ENCODE results near the gene SGK1. TPM values are rescaled to one million over a fixed set of nuclear protein-coding genes. Genes with fewer than 3 reads are reported as not detected.

The SGK1 gene
- polyA plus RNA-seq, 1 of the 3 experiments (the other 2 are of a cell fraction): 440 TPM

- peak overlapping the region; percentile 88 for H2AFZ ChIP-seq (ENCODE audit: low read depth)
- CTCF ChIA-PET: interaction anchor here (0.6 to 1.5 kb wide), 6 partner anchors 9 to 506 kb away, joined by 3 to 5 read pairs (median 3); no protein-coding TSS in a partner anchor
Observed at GRCh38 chr6:134316733-134317431, 1.0 kb downstream of the SGK1 start.

GRCh38 chr6:134315974-134316441 is 1.9 kb downstream of the SGK1 start:
- ChIA-PET CTCF (interaction anchor here (0.7 to 1.3 kb wide), 2 partner anchors 507 to 533 kb away, joined by 3 to 5 read pairs; no protein-coding TSS in a partner anchor), POLR2A (no interaction called here)
- Histone ChIP-seq H3F3A (replicated peaks; ENCODE audit: insufficient read depth) (peaks cover 5% of the 10 kb centered on the region), H3K4me2 (peak overlapping the region; percentile 11; the same call in 1 of the 2 replicates), H3K79me2 (ENCODE audit: insufficient read depth) (no peaks in the 10 kb centered on the region), H3K4me3 (ENCODE audit: low read depth in 2 of 2, low read length in 1 of 2) (peak overlapping the region in 1 of 2 experiments; percentile 35; a peak in 1 of 4 replicates), H3K9ac (no peak overlapping the region), H3K27ac (ENCODE audit: low read depth in 2 of 2, low read length in 1 of 2) (no peak overlapping the region), H3K9me2 (no peaks in the 10 kb centered on the region), H4K20me1 (ENCODE audit: insufficient read depth) (no peaks in the 10 kb centered on the region), H3K27me3 (ENCODE audit: insufficient read depth) (no peaks in the 10 kb centered on the region), H3K36me3 (replicated peaks in 1 of 2; ENCODE audit: control insufficient read depth in 1 of 2, insufficient read depth in 2 of 2, low read length in 1 of 2) (no peaks in the 10 kb centered on the region), H3K4me1 (ENCODE audit: control insufficient read depth in 1 of 2, insufficient read depth in 2 of 2, low read depth in 1 of 2, low read length in 1 of 2) (peaks cover 4% of the 10 kb centered on the region in 2 experiments; a peak in 2 of 4 replicates), H3K9me3 (no peaks in the 10 kb centered on the region), H2AFZ (ENCODE audit: low read depth) (0 out of 2 replicates have a peak overlapping the region, but pooled peaks have one; percentile 46)
- no peak for DNase-seq
- TF ChIP-seq ZBTB33 (IDR thresholded peaks at IDR 0.05; ENCODE audit: borderline replicate concordance, low read depth): no peak
- TF ChIP-seq SIN3A (IDR thresholded peaks at IDR 0.05; ENCODE audit: borderline replicate concordance, low read depth, low read length): no peak
- TF ChIP-seq CHD2 (IDR thresholded peaks at IDR 0.05; ENCODE audit: low read length, partially characterized antibody): no peak
- TF ChIP-seq, protein P1, sequence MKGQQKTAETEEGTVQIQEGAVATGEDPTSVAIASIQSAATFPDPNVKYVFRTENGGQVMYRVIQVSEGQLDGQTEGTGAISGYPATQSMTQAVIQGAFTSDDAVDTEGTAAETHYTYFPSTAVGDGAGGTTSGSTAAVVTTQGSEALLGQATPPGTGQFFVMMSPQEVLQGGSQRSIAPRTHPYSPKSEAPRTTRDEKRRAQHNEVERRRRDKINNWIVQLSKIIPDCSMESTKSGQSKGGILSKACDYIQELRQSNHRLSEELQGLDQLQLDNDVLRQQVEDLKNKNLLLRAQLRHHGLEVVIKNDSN (IDR thresholded peaks at IDR 0.05; ENCODE audit: borderline replicate concordance, low read depth): no peak
- TF ChIP-seq USF2 (IDR thresholded peaks at IDR 0.05; ENCODE audit: borderline replicate concordance, low read depth, low read length): no peak
- no peak for TF ChIP-seq TEAD4 (IDR thresholded peaks at IDR 0.05; ENCODE audit: borderline replicate concordance, insufficient read depth)
- no peak for TF ChIP-seq MEF2A (IDR thresholded peaks at IDR 0.05; ENCODE audit: borderline replicate concordance, low read depth)
- no peak for TF ChIP-seq POLR2AphosphoS5 (IDR thresholded peaks at IDR 0.05; ENCODE audit: low read depth, low read length)
- no peak for TF ChIP-seq TCF12 (IDR thresholded peaks at IDR 0.05)
- 74% methylated on average over 2 of the region's 2 CpGs for WGBS (ENCODE audit: low lambda C conversion rate)

More at GRCh38 chr6:134316733-134317431, 1.0 kb downstream of the SGK1 start:
- POLR2A ChIA-PET: no interaction called here
- H4K20me1 ChIP-seq (ENCODE audit: insufficient read depth): no peaks in the 10 kb centered on the region
- WGBS (ENCODE audit: low lambda C conversion rate): 48% methylated on average over 6 of the region's 6 CpGs
- H3K9me3 ChIP-seq: no peaks in the 10 kb centered on the region
- H3K79me2 ChIP-seq (ENCODE audit: insufficient read depth): no peaks in the 10 kb centered on the region
- TF ChIP-seq SMC3 (IDR thresholded peaks at IDR 0.05; ENCODE audit: low read depth, low read length) (no peak), USF2 (IDR thresholded peaks at IDR 0.05; ENCODE audit: borderline replicate concordance, low read depth, low read length) (no peak), CHD2 (IDR thresholded peaks at IDR 0.05; ENCODE audit: low read length, partially characterized antibody) (peak; percentile 18)
- no peaks in the 10 kb centered on the region for H3K36me3 ChIP-seq (replicated peaks in 1 of 2; ENCODE audit: control insufficient read depth in 1 of 2, insufficient read depth in 2 of 2, low read length in 1 of 2)
- H3K9ac ChIP-seq: peak overlapping the region; percentile 67; the same call in 1 of the 2 replicates
- H3F3A ChIP-seq (replicated peaks; ENCODE audit: insufficient read depth): peaks cover 5% of the 10 kb centered on the region
- H3K4me1 ChIP-seq (ENCODE audit: control insufficient read depth in 1 of 2, insufficient read depth in 2 of 2, low read depth in 1 of 2, low read length in 1 of 2): peaks cover 4% of the 10 kb centered on the region in 2 experiments; a peak in 2 of 4 replicates
- peak; percentile 21 for DNase-seq
- H3K4me3 ChIP-seq (ENCODE audit: low read depth in 2 of 2, low read length in 1 of 2): peak overlapping the region; percentile 74 to 81
- H3K4me2 ChIP-seq: peak overlapping the region; percentile 90
- no peaks in the 10 kb centered on the region for H3K27me3 ChIP-seq (ENCODE audit: insufficient read depth)
- 0 out of 4 replicates have a peak overlapping the region, but pooled peaks of 1 of the 2 experiments have one; percentile 28 for H3K27ac ChIP-seq (ENCODE audit: low read depth in 2 of 2, low read length in 1 of 2)
- no peaks in the 10 kb centered on the region for H3K9me2 ChIP-seq

Data from SK-N-SH (cell line).